Brain microvascular endothelial cell (primary cell): ENCODE data around the gene NOL9.

Experiments used
- DNase-seq: peaks from one replicate; pipeline ENCODE4 v3.0.0-alpha.2; 2020
- H3K27ac ChIP-seq: fragments of 250-450 bp; sonication (Bioruptor Pico); 2 replicates; pipeline ENCODE4 v1.5.1; 2020; ENCODE audit warnings: mild to moderate bottlenecking, moderate library complexity
- H3K27me3 ChIP-seq: fragments of 250-450 bp; sonication (Bioruptor Pico); replicated peaks from 2 replicates; pipeline ENCODE4 v1.5.1; 2020; ENCODE audit warnings: mild to moderate bottlenecking
- H3K36me3 ChIP-seq: fragments of 250-450 bp; sonication (Bioruptor Pico); replicated peaks from 2 replicates; pipeline ENCODE4 v1.5.1; 2020; ENCODE audit warnings: mild to moderate bottlenecking
- H3K4me3 ChIP-seq: 2 replicates; pipeline ENCODE4 v1.5.1; 2011; ENCODE audit warnings: low read depth, mild to moderate bottlenecking, control low read depth, low read length, moderate library complexity
- CTCF ChIP-seq: IDR thresholded peaks from 2 replicates; pipeline ENCODE4 v1.5.1; 2011; ENCODE audit warnings: low read depth, mild to moderate bottlenecking, moderate library complexity, low read length, control low read depth, inconsistent platforms; ENCODE audit errors: missing control alignments
- in situ Hi-C: cut with HindIII; loops from 2 replicates; pipeline ENCODE4 v1.10.0; 2017; ENCODE audit warnings: low sequenced_read_pairs, low pct_ligation_motif_present

NOL9 gene

GRCh38 chr1:6489799-6490180 is 64.5 kb downstream of the NOL9 start:
- H3K27me3 ChIP-seq = no peaks in the 10 kb centered on the region
- in situ Hi-C loops = no loop called here
- no peaks in the 10 kb centered on the region for H3K36me3 ChIP-seq
- DNase-seq = peak; percentile 47
- TF ChIP-seq CTCF = peak; percentile 92
- peak overlapping the region; percentile 85 for H3K4me3 ChIP-seq
- peak overlapping the region; percentile 2 for H3K27ac ChIP-seq

- no peak overlapping the region for H3K4me3 ChIP-seq
- H3K27ac ChIP-seq = no peak overlapping the region
- H3K36me3 ChIP-seq = no peaks in the 10 kb centered on the region
- in situ Hi-C loops = no loop called here
- no peak for DNase-seq
- H3K27me3 ChIP-seq = no peaks in the 10 kb centered on the region
- TF ChIP-seq CTCF = no peak
Measured at GRCh38 chr1:6489383-6489765, 64.9 kb downstream of the NOL9 start.

GRCh38 chr1:6488602-6489382 is 65.5 kb downstream of the NOL9 start:
- no peak for TF ChIP-seq CTCF
- no peak for DNase-seq
- Histone ChIP-seq H3K36me3 (no peaks in the 10 kb centered on the region), H3K4me3 (no peak overlapping the region), H3K27me3 (no peaks in the 10 kb centered on the region), H3K27ac (no peak overlapping the region)
- in situ Hi-C loops = no loop called here

GRCh38 chr1:6487804-6488484 is 66.4 kb downstream of the NOL9 start:
- Histone ChIP-seq H3K27me3 (no peaks in the 10 kb centered on the region), H3K27ac (no peak overlapping the region), H3K4me3 (no peak overlapping the region), H3K36me3 (no peaks in the 10 kb centered on the region)
- no peak for DNase-seq
- no peak for TF ChIP-seq CTCF
- in situ Hi-C loops = no loop called here

- no peaks in the 10 kb centered on the region for H3K36me3 ChIP-seq
- DNase-seq = peak; percentile 81
- H3K4me3 ChIP-seq = peak overlapping the region; percentile 64
- no peak overlapping the region for H3K27ac ChIP-seq
- in situ Hi-C loops = no loop called here
- no peaks in the 10 kb centered on the region for H3K27me3 ChIP-seq
- peak; percentile 99 for TF ChIP-seq CTCF
Measured at GRCh38 chr1:6486433-6487011, 67.8 kb downstream of the NOL9 start.
